ENCODE results near the gene NCK2. TPM values are rescaled to one million over a fixed set of nuclear protein-coding genes. Genes with fewer than 3 reads are reported as not detected.

Gene NCK2
- total RNA-seq, 1 experiment from 2014 or later: 26.7 TPM

DNA sequence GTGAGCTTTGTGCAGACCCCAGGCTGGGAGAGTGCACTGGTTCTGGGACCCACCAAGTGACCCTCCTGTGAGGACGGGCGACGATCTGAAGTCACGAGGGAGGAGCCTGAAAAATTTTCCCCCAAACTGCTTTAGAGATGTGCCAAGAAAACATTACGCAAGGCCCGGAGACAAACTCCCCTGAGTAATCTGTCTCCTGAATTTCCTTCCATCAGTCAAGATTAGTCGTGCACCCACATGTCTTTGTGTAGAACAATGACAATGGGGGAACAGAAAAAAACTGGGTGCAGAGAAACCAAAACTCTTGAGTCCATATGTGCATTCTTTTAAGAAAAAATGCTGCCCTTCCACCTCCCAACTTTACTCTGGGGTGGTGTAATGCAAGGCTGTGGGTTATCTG is 12.6 kb upstream of the NCK2 start:
- H3K4me1 ChIP-seq (ENCODE audit: control insufficient read depth in 1 of 2, insufficient read depth in 2 of 2, low read length in 2 of 2): 0 out of 4 replicates have a peak, but pooled peaks cover 0 to 4% of the 10 kb centered on the region in 2 experiments
- ATAC-seq (no peak), DNase-seq (ENCODE audit: low read depth, low spot score) (no peak)
- intact Hi-C loops (cut with micrococcal nuclease): no loop called here
- H4K20me1 ChIP-seq (ENCODE audit: insufficient read depth): no peaks in the 10 kb centered on the region
- TF ChIP-seq CEBPB (IDR thresholded peaks at IDR 0.05; ENCODE audit: low read depth): no peak
- TF ChIP-seq SIN3A (IDR thresholded peaks at IDR 0.05; ENCODE audit: low read depth): no peak
- TF ChIP-seq JUND (IDR thresholded peaks at IDR 0.05): no peak
- no peak for TF ChIP-seq TCF7L2 (IDR thresholded peaks at IDR 0.05; ENCODE audit: borderline replicate concordance, extremely low read depth, insufficient read depth, insufficient read length)
- TF ChIP-seq YY1 (IDR thresholded peaks at IDR 0.05; ENCODE audit: extremely low read depth, insufficient replicate concordance, low read depth, low read length): no peak
- no peak for TF ChIP-seq RAD21 (IDR thresholded peaks at IDR 0.05; ENCODE audit: low read depth)
- TF ChIP-seq FOSL1 (IDR thresholded peaks at IDR 0.05; ENCODE audit: low read depth): no peak
- TF ChIP-seq ZFX (IDR thresholded peaks at IDR 0.05): no peak
- TF ChIP-seq ELF1 (IDR thresholded peaks at IDR 0.05; ENCODE audit: borderline replicate concordance, low read depth): no peak
- TF ChIP-seq, protein P1, sequence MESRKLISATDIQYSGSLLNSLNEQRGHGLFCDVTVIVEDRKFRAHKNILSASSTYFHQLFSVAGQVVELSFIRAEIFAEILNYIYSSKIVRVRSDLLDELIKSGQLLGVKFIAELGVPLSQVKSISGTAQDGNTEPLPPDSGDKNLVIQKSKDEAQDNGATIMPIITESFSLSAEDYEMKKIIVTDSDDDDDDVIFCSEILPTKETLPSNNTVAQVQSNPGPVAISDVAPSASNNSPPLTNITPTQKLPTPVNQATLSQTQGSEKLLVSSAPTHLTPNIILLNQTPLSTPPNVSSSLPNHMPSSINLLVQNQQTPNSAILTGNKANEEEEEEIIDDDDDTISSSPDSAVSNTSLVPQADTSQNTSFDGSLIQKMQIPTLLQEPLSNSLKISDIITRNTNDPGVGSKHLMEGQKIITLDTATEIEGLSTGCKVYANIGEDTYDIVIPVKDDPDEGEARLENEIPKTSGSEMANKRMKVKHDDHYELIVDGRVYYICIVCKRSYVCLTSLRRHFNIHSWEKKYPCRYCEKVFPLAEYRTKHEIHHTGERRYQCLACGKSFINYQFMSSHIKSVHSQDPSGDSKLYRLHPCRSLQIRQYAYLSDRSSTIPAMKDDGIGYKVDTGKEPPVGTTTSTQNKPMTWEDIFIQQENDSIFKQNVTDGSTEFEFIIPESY (IDR thresholded peaks at IDR 0.05; ENCODE audit: extremely low read depth, insufficient replicate concordance, low read length): no peak
- no peak for TF ChIP-seq SP1 (IDR thresholded peaks at IDR 0.05; ENCODE audit: low read depth)
- no peak for TF ChIP-seq EZH2phosphoT487 (IDR thresholded peaks at IDR 0.05; ENCODE audit: borderline replicate concordance)
- no peak for TF ChIP-seq EZH2 (IDR thresholded peaks at IDR 0.05)
- TF ChIP-seq EGR1 (IDR thresholded peaks at IDR 0.05; ENCODE audit: low read depth): no peak
- TF ChIP-seq, protein P2, sequence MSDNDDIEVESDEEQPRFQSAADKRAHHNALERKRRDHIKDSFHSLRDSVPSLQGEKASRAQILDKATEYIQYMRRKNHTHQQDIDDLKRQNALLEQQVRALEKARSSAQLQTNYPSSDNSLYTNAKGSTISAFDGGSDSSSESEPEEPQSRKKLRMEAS (IDR thresholded peaks at IDR 0.05): no peak
- TF ChIP-seq POLR2AphosphoS5 (IDR thresholded peaks at IDR 0.05; ENCODE audit: low read depth, low read length): no peak
- TF ChIP-seq, protein P3, sequence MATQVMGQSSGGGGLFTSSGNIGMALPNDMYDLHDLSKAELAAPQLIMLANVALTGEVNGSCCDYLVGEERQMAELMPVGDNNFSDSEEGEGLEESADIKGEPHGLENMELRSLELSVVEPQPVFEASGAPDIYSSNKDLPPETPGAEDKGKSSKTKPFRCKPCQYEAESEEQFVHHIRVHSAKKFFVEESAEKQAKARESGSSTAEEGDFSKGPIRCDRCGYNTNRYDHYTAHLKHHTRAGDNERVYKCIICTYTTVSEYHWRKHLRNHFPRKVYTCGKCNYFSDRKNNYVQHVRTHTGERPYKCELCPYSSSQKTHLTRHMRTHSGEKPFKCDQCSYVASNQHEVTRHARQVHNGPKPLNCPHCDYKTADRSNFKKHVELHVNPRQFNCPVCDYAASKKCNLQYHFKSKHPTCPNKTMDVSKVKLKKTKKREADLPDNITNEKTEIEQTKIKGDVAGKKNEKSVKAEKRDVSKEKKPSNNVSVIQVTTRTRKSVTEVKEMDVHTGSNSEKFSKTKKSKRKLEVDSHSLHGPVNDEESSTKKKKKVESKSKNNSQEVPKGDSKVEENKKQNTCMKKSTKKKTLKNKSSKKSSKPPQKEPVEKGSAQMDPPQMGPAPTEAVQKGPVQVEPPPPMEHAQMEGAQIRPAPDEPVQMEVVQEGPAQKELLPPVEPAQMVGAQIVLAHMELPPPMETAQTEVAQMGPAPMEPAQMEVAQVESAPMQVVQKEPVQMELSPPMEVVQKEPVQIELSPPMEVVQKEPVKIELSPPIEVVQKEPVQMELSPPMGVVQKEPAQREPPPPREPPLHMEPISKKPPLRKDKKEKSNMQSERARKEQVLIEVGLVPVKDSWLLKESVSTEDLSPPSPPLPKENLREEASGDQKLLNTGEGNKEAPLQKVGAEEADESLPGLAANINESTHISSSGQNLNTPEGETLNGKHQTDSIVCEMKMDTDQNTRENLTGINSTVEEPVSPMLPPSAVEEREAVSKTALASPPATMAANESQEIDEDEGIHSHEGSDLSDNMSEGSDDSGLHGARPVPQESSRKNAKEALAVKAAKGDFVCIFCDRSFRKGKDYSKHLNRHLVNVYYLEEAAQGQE (IDR thresholded peaks at IDR 0.05; ENCODE audit: low read depth): no peak
- no peak for TF ChIP-seq SRF (IDR thresholded peaks at IDR 0.05; ENCODE audit: low read depth)
- no peak for TF ChIP-seq ZNF274 (IDR thresholded peaks at IDR 0.05; ENCODE audit: low read depth, low read length)
- H3K9me3 ChIP-seq (ENCODE audit: control insufficient read depth in 1 of 2, insufficient read depth in 1 of 2, low read depth in 1 of 2, low read length in 2 of 2): peaks cover 0 to 17% of the 10 kb centered on the region in 2 experiments; a peak in 1 of 4 replicates
- no peak overlapping the region for H3K4me3 ChIP-seq (replicated peaks in 1 of 2; ENCODE audit: low read depth in 1 of 2, low read length in 2 of 2)
- no peak overlapping the region for H2AFZ ChIP-seq (ENCODE audit: low read depth, low read length, poor library complexity, severe bottlenecking)
- ChIA-PET POLR2A (no interaction called here), CTCF (no interaction called here), RAD21 (ENCODE audit: low non-redundant PET in 1 of 2, low total read pairs in 2 of 2, uncharacterized antibody in 2 of 2, unreplicated experiment in 2 of 2) (no interaction called here)
- no peaks in the 10 kb centered on the region for H3K9me2 ChIP-seq (ENCODE audit: insufficient read depth)
- H3K36me3 ChIP-seq (ENCODE audit: control insufficient read depth in 1 of 2, insufficient read depth in 2 of 2, low read length in 2 of 2): no peaks in the 10 kb centered on the region
- no peaks in the 10 kb centered on the region for H3K79me2 ChIP-seq (ENCODE audit: insufficient read depth, low read length)
- H3K27me3 ChIP-seq (ENCODE audit: insufficient read depth, low read length): peaks cover 3% of the 10 kb centered on the region
- no peak overlapping the region for H3K4me2 ChIP-seq (ENCODE audit: low read length)
- H3K27ac ChIP-seq (ENCODE audit: low read depth, low read length): no peak overlapping the region
- H3K9ac ChIP-seq (ENCODE audit: low read length): no peak overlapping the region
- no TSS peak for BruUV-seq (replicated peaks)
